ENCODE data around the gene PREB.
"Not testable (repeated sequence)": the region's sequence is repeated elsewhere in the genome, so short reads cannot be mapped to it uniquely, and the experiment has no call there.

PREB gene

DNA sequence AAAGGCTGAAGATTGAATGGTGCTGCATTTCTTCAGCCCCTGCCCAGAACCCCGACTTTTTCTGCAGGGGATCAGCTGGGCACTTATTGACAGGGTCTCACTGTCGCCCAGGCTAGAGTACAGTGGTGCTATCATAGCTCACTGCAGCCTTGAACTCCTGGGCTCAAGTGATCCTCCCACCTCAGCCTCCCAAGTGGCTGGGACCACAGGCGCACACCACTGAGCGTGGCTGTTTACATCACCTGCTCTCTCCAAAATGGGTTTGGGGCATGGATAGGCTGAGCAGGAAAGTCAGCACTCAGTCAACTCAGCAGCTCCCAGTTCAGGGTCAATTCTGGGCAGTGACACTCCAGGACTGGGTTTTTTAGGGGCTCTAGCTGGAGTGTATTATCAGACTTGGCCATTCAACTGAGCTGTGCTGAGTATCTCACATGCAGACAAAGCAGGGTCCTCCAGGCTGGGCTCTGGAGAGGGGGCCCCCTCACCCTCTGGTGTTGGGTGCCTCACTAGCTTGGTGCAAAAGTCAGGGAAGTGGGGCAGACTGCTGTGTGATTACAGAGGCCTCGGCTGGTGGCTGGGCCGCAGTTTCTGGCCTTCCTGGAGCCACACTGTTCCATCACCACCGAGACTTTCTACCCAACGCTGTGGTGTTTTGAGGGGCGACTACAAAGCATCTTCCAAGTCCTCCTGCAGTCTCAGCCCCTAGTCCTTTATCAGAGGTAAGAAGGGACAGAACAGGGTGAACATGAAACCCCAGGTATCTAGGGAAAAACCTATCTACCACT is 6.4 kb downstream of the PREB start:
- no peak for DNase-seq (ENCODE audit: low read depth in 2 of 2)

DNA sequence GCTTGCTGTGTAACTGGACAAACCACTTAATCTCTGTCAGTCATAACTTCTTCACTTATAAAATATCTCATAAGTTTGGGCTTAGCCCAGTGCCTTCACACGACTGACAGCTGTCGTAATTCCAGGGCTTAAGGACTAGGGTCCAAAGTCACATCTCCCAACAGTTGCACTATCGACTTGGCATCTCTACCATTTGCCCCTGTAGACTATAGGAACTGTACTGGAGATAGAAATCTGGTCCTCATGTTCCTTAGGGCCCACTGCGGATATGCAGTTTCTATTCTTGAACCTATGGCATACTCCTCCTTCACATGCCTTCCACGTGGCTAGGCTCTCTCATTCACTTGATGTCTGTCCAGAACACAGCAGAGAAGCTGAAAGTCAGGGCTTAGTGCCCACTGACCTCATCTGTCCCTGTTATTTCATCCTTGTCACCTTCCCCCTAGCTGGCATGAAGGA is 8.2 kb downstream of the PREB start:
- DNase-seq (ENCODE audit: low read depth in 2 of 2): no peak

DNA sequence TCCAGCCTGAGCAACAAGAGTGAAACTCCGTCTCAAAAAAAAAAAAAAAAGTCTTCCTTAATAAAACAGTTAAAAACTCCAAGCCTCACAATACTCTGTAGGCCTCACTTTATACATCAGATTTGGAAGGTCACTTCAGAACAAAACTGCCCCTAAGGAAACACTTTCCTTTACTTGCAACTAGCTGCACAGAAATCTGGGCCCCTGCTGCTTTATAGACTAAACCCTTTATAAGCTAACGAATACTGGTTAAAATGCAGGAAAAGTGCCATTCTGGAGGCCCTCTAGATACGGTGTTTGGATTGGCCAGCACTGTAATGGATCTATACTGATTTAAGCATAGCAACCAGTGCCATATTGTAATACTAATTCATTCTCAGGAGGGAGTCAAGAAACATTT is 9.3 kb downstream of the PREB start:
- no peak for DNase-seq (ENCODE audit: low read depth in 2 of 2)

DNA sequence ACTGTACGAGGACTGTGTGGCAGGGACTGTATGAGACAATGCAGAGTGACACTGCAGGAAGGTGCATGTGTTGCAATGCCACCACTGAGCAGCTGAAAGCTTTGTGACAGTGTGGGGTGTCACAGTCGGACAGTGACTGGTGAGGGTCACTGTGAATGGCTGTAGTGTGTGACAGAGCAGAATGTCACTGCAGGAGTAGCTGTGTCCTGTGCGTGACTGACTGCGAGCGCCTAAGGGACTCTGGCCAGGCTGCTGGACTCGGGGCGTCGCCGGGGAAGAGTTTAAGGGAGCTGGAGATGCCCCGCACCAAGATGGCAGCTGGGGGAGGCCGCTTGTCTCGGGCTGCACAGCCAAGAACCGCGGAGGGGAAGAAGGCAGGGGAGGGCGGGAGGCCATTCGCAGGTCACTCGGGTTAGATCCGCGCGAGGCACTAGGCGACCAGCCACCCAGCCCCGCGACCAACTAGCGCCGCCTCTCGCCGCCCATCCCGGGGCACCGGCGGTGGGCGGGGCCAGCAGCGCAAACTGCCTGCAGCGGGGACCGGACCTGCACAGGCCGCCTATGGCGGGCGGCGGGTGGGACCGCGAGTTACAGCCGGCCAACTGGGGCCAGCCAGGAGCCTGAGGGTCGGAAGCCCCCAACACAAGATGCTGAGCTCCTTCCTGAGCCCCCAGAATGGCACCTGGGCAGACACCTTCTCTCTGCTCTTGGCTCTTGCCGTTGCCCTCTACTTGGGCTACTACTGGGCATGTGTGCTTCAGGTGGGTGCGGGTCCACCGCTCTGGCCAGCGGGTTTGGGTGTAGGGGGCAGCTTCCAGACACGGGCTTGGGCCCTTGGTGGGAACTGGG is 10.9 kb downstream of the PREB start, which contains the start of gene ABHD1:
TSS of gene ABHD1 (plus strand) at position 514 of the 849 bp plus-strand sequence. CDS start at position 648, 134 bp downstream.
- peak; percentile 38 for DNase-seq (ENCODE audit: low read depth in 2 of 2)

DNA sequence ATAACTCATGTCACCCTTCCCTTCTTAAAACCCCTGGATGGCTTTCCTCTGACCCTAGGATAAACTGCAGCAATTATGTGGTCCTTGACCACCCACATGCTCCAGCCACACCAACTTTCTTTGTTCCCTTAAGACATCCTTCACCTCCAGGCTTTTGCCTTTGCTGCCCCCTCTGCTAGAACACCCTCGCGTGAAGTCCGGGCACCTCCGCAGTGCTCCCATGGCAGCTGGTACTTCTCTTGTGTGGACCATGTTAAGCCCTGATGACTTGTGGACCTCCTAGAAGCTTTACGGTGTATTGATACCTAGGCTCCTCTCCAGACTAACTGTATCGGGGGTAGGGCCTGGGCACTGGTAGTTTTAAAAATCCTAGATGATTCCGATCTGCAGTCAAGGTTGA is 11.6 kb downstream of the PREB start:
- no peak for DNase-seq (ENCODE audit: low read depth in 2 of 2)

DNA sequence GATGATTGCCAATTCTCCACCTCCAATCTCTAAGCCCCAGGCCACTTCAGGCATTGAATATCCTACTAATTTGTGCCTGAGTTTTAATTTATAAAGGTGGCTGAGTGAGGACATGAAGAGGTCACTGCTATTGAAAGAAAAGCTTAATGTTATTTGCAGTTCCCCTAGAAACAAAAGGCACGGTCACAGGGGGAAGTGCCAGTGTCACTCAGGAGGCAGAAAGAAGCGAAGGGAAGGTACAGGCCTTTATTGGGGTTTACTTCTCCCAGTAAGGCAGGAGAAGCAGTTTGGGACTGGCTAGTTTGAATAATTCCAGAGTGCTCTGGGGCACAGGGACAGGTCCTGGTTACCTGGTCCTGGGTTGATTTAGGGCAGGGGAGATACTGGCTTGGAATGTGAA is 12.5 kb downstream of the PREB start:
- DNase-seq (ENCODE audit: low read depth in 2 of 2): no peak

DNA sequence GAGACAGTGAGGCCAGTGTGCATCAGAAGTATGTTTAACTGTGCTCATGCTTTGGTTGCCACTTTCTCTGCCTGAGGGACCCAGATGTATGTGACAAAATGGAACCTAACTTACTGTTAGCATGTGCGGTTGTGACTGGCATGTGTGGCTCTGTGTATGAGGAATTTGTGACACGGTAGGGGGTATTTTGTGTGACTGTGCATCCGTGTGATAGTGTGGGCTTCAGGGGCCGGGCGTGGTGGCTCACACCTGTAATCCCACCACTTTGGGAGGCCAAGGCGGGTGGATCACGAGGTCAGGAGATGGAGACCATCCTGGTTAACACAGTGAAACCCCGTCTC is 15.1 kb downstream of the PREB start:
- DNase-seq (ENCODE audit: low read depth in 2 of 2): not testable (repeated sequence)

DNA sequence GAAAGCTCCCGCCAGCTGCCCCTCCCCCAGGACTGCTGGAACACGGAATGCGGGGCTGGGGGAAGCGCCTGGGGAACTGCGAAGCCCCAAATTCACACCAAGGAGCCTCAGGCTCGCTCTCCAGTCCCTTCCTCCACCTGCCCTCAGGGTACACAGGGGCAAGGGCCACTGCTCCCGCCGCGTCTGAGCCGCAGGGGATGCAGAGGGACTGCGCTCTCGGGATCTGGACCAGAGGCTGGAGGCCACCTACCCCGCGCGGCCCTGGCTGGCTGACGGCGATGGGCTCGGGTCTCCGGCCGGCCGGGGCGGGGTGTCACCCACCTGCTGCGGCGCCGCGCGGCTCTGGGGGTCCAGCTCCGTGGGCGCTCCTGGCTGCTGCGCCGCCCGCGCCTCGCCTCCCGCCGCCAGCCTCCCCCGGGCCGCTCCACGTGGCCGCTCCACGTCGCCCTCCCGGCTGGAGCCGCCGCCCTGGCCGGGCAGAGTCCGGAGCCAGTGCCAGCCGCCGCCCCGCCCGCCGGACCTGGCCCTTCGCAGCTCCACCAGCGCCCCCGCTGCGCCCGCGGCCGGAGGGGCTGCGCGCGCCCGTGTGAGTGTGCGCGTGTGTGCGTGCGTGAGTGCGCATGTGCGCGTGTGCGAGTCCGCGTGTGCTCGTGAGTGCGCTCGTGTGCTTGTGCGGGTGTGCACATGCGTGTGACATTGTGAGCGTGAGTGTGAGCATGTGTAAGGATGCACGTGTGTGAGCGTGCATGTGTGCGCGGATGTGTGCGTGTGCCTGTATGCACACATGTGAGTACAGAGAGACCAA is 15.7 kb downstream of the PREB start, which contains the start of gene CGREF1:
TSS of gene CGREF1 (minus strand) at position 604 of the 805 bp plus-strand sequence. CDS start 14,762 bp downstream, outside the sequence.
- no peak for DNase-seq (ENCODE audit: low read depth in 2 of 2)

DNA sequence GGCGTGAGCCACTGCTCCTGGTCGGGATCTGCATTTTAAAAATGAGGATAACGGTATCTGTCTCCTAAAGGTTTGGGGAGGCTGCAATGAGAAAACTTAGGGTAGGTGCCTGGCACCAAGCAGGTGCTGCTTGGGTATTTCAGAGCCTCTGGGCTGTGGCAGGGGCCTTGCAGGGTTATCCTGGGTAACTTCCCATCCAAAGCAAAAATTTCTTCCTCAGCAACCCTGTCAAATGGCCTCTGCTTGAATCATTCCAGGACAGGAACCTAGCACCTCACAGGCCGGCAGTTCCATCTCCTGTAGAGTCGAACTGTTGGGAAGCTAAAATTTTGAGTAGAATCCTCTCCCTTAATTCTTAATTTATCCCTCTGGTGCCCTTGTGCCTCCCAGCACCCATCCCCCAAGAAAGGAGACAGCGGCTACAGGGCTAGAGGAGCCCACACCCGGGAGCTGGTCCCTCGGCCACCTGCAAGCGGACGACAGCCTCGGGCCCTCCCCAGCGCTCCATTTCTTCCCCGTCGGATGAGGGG is 16.4 kb downstream of the PREB start:
- no peak for DNase-seq (ENCODE audit: low read depth in 2 of 2)

DNA sequence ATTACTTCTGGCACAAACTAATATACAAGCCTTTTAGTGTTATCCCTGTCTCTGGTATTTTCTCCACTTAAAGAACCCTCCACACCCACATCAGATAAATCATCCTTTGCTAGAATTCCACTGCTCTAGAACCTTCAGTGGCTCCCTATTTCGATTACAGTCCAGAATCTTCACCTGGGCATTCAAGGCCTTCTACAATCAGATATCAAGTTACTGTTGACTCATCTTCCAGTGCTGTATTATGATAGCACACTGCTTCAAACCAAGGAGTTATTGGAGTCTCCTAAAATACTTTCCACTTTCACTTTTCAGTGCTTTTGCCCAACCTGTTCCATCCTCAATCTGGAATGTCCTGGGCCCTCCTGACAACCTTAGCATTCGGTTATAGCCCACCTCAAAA is 18.9 kb downstream of the PREB start:
- no peak for DNase-seq (ENCODE audit: low read depth in 2 of 2)

DNA sequence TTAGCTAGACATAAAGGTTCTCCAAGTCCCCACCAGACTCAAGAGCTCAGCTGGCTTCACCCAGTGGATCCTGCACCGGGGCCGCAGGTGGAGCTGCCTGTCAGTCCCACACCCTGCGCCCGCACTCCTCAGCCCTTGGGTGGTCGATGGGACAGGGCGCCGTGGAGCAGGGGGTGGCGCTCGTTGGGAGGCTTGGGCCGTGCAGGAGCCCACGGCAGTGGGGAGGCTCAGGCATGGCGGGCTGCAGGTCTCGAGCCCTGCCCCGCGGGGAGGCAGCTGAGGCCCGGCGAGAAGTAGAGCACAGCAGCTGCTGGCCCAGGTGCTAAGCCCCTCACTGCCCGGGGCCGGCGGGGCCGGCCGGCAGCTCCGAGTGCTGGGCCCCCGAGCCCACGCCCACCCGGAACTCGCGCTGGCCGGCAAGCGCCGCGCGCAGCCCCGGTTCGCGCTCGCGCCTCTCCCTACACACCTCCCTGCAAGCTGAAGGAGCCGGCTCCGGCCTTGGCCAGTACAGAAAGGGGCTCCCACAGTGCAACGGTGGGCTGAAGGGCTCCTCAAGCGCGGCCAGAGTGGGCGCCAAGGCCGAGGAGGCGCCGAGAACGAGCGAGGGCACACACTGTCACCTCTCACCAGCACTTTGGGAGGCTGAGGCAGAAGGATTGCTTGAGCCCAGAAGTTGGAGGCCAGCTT is 22.9 kb downstream of the PREB start:
- not testable (repeated sequence) for DNase-seq (ENCODE audit: low read depth in 2 of 2)

DNA sequence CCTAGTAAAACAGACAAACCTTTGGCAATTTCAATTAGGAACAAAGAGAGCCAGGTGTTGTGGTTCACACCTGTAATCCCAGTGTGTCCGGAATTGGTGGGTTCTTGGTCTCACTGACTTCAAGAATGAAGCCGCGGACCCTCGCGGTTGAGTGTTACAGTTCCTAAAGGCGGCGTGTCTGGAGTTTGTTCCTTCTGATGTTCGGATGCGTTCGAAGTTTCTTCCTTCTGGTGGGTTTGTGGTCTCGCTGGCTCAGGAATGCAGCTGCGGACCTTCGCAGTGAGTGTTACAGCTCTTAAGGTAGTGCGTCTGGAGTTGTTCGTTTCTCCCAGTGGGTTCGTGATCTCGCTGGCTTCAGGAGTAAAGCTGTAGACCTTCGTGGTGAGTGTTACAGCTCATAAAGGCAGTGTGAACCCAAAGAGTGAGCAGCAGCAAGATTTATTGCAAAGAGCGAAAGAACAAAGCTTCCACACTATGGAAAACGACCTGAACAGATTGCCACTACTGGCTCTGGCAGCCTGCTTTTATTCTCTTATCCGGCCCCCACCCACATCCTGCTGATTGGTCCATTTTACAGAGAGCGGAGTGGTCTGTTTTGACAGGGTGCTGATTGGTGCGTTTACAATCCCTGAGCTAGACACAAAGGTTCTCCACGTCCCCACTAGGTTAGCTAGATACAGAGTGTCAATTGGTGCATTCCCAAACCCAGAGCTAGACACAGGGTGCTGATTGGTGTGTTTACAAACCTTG is 23.7 kb downstream of the PREB start:
- not testable (repeated sequence) for DNase-seq (ENCODE audit: low read depth in 2 of 2)

DNA sequence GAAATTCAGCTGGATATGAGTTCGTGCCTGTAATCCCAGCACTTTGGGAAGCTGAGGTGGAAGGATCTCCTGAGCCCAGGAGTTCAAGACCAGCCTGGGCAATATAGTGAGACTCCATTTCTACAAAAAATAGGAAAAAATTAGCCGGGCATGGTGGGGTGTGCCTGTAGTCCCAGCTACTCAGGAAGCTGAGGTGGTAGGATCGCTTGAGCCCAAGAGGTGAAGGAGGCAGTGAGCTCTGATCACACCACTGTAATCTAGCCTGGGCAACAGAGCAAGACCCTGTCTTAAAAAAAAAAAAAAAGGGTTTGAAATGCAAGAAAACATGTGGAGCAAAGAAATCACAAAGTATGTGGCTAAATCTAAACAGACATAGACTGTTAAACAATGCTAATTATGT is 25.4 kb downstream of the PREB start:
- no peak for DNase-seq (ENCODE audit: low read depth in 2 of 2)

DNA sequence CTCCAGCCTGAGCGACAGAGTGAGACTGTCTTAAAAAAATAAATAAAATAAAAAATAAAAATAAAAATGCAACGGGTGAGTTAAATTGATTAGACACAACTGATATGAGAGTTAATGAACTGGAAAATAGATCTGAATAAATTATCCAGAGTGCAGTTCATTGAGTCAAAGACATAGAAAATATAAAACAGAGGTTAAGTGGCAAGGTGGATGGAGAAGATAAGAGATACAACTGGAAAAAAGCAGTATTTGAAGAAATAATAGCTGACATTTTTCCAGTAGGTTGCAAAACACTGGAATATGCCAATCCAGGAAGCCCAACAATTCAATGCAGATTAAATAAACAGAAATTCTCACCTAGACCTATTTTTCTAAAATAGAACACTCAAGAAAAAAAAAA is 26.2 kb downstream of the PREB start:
- no peak for DNase-seq (ENCODE audit: low read depth in 2 of 2)

DNA sequence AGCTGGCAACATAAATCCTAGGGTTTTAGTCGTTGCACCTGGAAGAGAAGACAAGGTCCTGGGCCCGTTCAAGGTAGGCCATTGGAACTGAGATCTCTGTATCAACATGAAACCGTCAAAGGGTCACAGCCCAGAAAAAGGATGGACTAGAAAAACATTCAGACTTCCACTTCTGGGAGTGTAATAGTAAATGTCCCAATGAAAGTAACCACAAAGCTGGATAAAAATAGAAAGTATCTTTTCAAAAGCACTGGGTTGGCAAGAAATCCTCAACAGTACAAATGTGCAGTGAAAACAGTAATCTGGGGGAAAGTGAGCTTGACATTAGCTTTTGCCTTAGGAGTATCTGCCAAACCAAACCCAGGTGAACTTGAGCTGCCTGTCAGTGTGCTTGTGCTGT is 28.5 kb downstream of the PREB start:
- DNase-seq (ENCODE audit: low read depth in 2 of 2): no peak

DNA sequence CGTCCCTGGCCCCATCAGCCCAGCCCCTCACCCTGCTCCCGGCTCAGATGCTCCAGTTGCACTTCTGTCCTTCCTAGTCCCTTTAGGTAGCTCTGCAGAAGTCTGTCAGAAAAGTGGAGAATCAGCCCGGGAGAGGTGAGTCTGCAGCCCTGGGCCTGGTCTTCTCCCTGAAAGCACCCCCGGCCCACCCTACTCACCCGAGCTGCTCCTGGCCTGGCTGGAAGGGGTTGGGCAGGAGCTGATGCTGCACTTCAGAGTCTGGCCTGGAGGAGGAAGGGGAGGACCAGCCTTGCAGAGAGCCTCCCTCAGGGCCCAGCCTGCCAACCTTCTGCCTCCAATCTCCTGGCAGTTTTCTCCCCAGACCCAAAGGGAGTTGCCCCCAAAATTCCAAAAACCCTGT is 32.1 kb downstream of the PREB start:
- DNase-seq (ENCODE audit: low read depth in 2 of 2): no peak

DNA sequence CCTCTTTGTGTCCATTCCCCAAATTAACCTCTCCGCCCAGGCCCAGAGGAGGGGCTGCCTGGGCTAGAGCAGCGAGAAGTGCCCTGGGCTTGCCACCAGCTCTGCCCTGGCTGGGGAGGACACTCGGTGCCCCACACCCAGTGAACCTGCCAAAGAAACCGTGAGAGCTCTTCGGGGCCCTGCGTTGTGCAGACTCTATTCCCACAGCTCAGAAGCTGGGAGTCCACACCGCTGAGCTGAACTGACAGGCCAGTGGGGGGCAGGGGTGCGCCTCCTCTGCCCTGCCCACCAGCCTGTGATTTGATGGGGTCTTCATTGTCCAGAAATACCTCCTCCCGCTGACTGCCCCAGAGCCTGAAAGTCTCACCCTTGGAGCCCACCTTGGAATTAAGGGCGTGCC is 34.4 kb downstream of the PREB start:
- no peak for DNase-seq (ENCODE audit: low read depth in 2 of 2)

DNA sequence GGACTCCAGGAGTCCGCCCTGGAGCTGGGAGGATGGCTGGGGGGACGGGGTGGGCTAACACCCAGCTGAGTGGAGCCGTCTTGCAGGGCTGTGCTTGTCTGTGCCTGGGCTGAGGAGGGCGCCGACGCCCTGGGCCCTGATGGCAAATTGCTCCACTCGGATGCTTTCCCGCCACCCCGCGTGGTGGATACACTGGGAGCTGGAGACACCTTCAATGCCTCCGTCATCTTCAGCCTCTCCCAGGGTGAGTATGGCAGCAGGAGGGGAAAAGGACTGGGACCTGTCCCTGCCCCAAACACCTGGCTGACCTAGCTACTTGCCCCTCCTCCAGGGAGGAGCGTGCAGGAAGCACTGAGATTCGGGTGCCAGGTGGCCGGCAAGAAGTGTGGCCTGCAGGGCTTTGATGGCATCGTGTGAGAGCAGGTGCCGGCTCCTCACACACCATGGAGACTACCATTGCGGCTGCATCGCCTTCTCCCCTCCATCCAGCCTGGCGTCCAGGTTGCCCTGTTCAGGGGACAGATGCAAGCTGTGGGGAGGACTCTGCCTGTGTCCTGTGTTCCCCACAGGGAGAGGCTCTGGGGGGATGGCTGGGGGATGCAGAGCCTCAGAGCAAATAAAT is 35.0 kb downstream of the PREB start:
- DNase-seq (ENCODE audit: low read depth in 2 of 2): no peak

DNA sequence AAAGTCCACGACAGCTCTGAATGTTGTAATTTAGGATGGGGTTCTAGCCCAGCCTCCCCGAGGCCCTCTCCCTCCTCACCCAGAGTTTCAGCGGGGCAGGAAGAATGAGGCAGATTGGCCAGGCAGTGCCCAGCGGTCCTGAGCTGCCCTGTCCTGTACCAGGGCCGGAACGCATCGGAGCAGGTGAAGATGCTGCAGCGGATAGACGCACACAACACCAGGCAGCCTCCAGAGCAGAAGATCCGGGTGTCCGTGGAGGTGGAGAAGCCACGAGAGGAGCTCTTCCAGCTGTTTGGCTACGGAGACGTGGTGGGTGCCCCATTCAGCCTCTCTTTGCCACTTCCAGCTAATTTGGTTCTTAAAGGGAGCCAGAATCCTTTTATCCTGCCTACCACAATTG is 37.1 kb downstream of the PREB start:
- no peak for DNase-seq (ENCODE audit: low read depth in 2 of 2)

DNA sequence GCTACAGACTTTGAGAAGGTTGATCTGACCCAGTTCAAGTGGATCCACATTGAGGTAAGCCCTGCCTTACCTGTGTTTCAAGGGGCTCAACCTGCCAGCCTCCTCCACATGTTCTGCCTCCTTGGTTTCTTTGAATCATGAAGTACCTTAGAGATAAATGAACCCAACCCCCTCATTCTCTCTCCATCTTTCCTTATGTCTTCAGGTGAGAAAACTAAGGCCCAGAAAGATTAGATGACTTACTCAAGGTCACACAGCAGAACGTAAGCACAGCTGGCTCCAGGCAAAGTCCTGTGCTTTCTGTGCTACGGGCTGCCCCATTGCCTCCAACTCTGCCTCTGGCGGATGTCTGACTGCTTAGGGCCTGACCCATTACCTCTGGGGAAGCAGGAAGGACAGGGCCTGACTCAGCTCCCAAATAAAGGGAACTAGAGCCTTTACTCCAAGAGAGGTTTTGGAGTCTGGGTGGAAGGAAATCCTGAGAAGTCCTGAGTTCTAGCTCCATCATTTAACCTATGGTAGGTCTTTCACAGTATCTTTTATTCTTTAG is 37.6 kb downstream of the PREB start:
- no peak for DNase-seq (ENCODE audit: low read depth in 2 of 2)

Measured in stimulated activated CD4-positive, alpha-beta T cell treated with anti-CD3 and anti-CD28 coated beads, Interleukin-4, amount 100 ng/mL, for 48 hours (primary cell).